ENCODE data around the gene CDKL2.

- TF ChIP-seq NFRKB (IDR thresholded peaks at IDR 0.05), result no peak
- TF ChIP-seq SUZ12 (IDR thresholded peaks at IDR 0.05), result no peak
- no peak for TF ChIP-seq FOXM1 (IDR thresholded peaks at IDR 0.05; ENCODE audit: borderline replicate concordance)
- TF ChIP-seq FOXK2 (IDR thresholded peaks at IDR 0.05), result no peak
- TF ChIP-seq SP1 (IDR thresholded peaks at IDR 0.05), result no peak
- no peak for TF ChIP-seq BHLHE40 (IDR thresholded peaks at IDR 0.05; ENCODE audit: borderline replicate concordance)
- no peak for TF ChIP-seq ELF4 (IDR thresholded peaks at IDR 0.05)
- TF ChIP-seq FOXA1 (IDR thresholded peaks at IDR 0.05), result no peak
These were observed 66.3 kb downstream of the CDKL2 start for GRCh38 chr4:75564023-75564422.
